Fibroblast of skin of scalp (primary cell): Measurements from ENCODE around the gene PGA5.

Experiments used
- DNase-seq: peaks from one replicate; pipeline ENCODE4 v3.0.0-alpha.2; 2013

PGA5 gene

DNA sequence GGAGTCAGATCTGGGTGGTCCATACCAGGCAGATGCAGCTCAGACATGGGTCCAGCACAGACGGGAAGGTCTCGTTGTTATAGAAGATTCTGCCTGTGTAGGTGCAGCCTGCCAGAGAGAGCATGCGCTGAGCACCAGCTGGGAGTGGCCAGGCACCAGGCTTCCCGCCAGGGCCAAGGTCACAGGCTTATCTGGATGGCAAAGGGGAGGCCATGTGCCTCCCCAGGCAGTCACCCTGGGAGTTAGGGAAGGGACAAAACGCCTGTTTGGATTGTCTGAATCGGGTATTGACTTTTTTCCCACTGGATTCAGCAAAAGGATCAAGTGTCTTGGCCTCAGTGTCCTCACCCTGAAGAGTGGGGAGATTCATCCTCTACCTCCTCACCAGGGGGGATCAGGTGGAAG lies 26.5 kb downstream of the PGA5 start:
- no peak for DNase-seq

DNA sequence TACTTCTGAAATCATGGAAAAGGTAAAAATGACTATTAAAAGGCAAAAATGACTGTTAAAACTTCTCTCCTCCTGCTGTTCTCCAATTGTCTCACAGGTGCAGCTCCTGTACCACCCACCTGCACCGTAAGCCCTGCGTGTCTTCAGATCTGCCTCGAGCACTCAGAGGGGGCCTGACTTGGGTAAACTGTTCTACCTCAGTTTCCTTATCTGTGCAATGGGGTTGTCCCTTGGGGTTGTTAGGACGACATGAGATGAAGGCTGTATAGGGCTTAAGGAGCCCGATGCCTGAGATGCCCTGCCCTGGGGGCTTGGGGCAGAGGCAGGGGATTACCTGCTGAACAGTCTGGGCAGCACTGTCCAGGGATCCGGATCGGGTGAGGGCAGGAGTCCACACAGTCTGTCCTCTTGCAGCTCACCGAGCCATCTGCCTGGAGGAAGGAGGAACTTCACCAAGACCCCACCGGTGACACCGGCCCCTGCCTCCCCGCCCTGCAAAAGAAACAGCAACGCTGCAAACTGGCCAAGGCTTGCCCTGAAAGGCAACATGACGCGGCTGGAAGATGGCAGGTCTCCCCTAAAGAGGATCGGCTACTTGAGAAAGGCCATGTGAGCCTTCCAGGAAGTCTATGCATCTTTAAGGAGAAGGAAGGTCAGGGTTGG lies 27.7 kb downstream of the PGA5 start:
- DNase-seq, result no peak

DNA sequence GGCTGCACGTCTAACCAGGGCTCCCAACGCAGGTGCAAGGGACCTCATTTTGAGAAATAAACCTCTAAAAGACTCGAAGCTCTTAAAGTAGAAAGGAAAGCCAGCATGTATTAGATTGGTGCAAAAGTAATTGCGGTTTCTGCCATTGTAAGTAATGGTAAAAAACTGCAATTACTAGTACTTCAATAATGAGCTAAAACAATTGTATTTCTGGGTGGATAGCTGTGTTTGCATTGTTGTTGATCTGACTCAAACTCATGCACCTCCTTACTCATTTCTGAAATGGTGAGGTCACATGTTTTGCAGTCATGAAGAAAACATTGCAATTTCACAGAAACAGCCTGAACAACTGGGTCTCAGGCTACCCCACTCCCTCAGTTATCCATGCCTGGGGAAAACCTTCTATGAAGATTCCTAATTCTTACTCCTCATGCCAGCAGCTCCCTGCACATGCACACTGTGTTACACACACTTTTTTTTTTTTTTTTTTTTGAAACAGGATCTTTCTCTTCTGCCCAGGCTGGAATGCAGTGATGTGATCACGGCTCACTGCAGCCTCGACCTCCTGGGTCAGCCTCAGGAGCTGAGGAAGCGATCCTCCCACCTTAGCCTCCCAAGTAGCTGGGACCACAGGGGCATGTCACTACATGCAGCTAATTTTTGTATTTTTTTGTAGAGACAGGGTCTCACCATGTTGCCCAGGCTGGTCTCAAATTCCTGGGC lies 29.5 kb downstream of the PGA5 start:
- DNase-seq, result no peak

DNA sequence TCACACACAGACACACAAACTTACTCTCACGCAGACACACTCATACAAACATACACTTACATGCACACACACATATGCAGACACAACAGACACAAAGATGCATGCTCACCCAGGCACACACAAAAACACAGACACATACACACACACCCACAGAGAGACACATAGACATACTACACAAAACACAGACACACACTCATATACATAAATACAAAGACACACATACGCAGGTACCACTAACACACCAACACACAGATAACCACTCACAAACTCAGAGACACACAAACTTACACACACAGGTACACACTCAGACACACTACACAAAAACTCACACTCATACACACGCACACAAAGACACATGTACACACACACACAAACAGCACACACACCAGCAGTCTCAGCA lies 31.8 kb downstream of the PGA5 start:
- no peak for DNase-seq

DNA sequence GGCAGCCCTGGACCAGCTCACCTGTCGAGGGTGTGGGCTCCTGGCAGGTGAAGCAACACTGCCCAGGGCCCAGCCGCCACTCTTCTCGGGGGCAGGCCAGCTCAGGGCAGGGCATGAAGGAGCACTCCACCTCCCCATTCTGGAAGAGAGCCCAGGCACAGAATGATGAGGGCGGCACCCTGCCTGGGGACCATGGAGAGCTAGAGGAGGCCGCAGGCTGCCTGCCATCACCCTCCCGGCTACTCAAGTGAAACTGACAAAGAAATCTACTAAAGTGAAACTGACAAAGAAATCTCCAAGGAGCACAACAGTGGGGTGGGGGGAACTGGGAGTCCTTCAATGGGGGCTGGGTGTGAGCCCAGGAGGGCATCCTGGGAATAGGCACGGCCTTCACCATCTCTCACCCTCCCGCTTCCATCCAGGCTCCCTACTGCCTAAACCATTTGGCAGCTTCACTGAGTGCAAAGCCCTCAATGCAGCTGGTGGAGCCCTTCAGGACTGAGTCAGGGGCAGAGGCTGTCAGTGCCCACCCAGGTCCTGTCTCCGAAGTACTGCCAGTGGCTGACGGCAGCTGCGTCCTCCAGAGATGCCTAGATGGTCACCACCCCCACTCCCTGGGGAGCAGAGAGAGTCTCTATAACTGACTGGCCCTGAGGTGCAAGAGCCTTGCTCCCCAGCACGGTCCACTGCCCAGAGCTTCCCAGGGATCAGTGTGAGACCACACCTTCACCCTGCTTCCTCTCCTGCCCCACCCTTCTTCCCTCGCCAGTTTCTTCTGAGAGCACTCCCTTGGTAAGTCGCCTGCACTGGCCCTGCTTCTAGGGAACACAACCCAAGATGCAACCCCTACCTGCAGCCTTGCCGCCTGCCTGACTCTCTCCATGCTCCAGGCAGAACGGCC lies 32.5 kb downstream of the PGA5 start:
- DNase-seq, result no peak

DNA sequence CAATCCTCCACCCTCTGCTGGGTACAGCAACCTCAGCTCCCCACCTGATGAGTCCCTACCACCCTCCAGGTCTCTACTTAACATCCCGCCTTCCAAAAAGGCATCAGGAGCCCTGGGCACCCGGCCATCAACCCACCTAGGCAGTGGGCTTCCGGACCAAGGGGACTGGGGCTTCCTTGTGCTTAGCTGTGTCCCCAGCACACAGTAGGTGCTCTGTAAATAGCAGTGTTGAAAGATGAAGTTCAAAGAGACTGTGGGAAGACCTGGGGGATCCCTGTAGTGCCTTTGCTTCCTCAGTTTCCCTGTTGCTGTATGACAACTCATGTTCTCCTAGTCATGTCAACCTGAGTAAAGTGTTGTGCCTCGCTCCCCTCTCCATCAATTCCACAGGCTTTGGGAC lies 33.1 kb downstream of the PGA5 start:
- no peak for DNase-seq

DNA sequence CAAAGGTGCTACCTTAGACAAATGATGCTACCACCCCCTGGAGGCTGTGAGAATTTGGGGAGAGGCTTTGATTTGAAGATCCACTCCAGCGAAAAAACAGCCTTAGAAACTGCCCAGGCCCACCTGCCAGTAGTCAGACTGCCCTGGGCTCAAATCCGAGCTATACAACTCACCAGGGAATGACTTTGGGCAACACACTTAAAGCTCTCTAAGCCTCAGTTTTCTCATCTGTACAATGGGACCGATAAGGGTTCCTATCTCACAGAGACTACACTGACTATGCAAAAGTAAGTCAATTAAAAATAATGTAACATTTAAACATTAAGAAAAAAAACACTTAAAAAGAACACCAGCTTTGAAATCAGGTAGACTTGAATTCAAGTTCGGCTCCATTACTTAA lies 34.2 kb downstream of the PGA5 start:
- no peak for DNase-seq

DNA sequence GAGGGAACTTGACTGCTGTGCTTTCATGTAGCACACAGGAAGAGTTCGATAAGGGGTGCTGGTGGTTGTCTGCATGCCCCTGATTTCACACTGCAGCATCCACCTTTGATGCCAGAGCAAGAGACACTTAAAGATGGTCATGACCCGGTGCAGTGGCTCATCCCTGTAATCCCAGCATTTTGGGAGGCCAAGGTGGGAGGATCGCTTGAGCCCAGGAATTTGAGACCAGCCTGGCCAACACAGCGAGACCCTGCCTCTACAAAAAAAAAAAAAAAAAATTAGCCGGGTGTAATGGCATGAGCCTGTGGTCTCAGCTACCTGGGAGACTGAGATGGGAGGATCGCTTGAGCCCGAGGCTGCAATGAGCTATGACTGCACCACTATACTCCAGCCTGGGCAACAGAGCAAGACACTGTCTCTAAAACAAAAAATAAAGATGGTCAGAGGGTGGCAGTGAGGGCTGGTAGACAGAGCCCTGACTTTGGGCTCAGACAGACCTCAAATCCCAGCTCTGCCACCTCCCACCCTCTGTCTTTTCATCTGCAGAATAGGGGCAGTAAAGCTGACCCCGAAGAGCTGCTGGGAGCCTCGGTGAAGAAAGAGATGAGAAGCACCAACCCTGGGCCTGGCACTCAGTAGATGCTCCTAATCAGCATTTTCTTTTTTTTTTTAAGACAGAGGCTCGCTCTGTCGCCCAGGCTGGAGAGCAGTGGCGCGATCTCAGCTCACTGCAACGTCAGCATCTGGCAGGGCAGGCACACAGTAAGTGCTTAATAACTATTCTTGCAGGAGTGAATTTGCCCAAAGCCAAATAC lies 36.4 kb downstream of the PGA5 start:
- DNase-seq, result no peak

DNA sequence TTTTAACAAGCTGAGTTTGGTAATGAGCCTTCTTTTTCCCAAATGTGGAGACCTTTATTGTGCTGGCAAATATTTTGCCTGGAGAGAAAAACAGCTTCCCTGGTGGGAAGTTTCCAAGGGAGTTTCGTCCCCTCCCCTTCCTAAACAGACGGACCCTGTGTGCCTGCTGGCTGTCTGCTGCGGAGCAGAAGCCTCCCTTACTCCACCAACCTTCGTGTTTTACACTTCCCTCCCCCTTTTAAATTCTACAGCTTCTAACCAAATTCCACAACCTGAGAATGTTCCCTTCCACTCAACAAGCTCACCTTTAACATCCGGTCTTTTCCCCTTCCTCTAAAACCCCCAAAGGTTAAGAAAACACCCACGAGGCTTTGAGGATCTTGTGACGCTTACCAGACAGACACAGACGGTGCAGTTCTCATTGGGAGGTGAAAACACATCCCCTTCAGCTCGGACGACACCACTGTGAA lies 37.1 kb downstream of the PGA5 start:
- no peak for DNase-seq

DNA sequence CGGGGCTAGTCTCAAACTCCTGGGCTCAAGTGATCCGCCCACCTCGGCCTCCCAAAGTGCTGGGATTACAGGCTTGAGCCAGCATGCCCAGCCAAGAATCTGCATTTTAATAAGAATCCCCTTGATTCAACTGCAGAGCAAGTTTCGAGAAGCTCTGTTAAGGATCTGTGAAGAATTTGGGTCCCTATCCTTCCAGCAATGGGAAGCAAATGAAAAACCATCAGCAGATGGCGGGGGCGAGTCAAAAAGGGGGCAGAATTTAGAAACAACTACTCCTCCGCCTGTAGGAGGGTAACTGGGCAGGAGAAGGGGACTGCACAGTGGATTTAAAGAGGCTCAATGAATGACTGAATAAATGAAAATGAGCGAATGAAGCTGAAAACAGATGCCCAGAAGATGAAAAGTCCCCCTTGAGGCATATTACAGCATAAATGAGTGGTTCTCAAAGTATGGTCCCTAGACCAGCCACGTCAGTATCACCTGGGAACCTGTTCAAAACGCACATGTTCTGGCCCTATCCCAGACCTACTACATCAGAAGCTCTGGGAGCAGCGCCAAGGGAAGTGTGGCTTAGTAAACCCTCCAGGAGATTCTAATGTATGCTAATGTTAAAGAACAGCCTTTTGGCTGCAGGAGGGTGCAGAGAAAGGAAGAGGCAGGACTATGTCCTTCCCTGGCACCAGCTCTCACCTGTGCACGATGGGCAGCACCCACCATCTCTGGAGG lies 39.1 kb downstream of the PGA5 start:
- DNase-seq, result no peak

DNA sequence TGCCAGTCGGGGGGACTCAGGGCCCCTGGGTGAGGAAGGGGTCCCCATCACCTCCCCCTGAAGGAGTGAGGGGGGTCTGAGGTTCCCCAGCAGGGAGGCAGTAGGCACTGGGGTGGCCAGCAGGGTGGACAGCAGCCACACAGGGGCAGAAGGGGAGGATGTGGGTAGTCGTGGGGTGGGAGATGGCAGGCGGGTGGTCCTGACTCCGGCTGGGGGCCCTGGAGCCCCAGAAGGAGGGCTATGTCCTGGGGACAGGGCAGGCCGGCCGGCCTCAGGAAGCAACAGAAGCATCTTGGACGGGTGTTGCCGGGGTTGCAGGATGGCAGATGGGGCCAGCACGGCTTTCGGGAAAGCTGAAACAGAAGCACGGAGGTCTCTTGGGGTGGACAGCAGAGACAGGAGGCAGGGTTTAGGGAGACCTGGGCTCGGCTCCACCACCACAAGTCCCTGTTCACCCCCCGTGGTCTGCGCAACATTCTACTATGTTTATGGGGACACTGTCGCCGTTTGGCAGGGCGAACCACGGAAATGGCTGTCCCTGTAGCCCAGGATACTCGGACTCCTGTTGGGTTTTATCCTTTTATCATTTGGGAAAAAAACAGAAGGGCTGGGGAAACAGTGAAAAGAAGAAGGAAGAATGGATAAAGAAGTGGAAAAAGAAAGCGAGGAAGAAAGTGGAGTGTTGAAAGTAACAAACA lies 40.1 kb downstream of the PGA5 start:
- DNase-seq, result no peak

DNA sequence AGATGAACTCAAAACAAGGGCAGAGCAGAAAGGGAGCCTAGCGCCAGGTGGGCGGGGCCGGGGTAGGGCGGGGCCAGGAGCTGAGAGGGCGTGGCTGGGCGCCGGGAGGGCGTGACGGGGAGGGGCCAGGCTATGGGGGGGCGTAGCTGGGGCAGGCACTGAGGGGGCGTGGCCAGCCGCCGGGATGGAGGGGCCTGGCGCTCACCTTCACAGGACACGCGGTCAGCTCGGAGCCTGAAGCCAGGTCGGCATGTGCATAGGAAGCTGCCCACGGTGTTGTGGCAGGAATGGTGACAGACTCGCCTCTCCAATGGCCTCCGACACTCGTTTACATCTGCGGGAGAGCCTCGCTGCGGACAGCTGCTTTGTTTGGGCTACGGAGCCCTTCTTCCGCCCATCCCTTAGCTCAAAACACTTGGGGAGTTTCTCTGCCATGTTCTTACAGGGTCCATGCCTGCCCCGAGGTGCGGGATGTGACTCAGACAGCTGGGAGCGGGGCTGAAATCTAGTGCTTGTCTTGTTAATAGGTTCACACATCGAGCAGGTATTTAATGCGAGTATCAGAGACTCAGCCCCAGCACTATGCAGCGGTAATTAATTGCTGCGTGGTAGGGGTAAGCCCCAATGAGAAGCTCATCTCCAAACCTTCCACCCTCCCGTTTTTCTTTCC lies 40.7 kb downstream of the PGA5 start:
- DNase-seq, result peak; percentile 24

DNA sequence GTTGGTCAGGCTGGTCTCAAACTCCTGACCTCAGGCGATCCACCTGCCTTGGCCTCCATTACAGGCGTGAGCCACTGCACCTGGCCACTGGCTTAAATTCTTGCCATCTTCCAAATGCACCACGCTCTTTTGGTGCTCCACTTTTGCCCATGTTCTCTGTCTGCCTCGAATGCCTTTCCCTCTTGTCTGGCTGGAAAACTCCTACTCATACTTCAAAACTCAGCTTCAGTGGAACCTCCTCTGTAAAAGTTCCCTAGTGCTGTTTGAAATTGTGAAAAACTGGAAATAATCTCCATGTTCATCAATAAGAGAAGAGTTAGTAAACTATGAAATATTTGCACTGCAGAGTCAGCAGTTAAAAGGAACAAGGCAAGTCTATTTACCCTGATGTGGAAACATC lies 42.6 kb downstream of the PGA5 start:
- no peak for DNase-seq

DNA sequence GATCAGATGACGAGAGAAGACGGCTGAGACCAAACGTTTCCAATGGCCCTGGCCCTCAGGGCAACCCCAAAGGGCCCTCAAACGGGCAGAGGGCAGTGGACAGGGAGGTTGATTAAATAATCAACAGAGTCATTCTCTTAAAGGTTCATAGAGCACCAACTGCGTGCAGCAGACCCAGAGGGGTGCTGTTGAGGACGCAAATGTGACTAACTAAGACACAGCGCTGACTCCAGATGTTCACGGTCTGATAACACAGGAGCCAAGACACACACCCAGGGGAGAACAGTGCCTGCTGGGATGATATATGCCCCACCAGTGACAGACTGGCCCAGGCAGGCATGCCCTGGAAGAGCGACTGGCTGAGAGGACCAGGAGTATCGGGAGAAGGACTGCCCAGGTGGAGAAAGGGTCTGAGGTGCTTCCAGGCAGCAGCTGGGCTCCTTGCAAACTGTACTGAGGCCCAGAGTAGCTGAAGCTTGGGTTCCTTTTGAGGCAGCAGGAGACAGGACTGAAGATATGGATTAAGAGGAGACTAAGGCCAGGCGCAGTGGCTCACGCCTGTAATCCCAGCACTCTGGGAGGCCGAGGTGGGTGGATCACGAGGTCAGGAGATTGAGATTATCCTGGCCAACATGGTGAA lies 46.5 kb downstream of the PGA5 start:
- DNase-seq, result no peak

DNA sequence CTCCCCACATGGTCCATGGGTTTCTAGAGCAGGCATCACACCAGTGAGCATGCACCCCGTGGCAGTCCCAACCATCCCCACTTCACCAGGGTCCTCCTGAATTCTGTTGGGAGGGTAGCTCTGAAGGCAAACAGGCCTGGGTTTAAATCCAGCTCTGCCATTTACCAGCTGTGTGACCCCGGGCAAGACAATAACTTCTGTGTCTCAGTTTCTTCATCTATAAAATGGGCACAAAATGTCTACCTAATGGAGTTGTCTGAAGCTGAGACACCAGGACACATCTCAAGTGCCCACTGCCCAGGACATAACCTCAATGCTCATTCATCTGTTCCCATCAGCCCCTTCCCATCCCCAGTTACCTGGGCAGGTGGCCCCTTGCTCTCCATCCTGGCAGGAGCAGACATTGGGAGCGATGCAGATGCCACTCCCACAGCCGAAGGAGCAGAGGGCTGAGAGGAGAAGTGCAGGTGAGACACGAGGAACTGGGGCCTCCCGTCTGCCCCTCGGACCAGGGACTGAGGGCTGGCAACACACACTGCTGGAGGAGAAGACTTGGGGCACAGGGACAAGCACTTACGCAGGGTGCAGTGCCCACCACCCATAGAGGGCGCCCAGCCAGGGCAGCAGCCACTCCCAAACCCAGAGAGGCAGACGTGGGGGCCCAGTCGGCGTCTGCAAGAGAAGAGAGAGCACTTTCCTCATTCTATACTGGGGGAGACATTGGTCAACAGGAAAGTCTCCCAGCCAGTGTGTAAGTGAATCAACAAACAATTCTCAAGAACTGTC lies 50.1 kb downstream of the PGA5 start:
- no peak for DNase-seq

DNA sequence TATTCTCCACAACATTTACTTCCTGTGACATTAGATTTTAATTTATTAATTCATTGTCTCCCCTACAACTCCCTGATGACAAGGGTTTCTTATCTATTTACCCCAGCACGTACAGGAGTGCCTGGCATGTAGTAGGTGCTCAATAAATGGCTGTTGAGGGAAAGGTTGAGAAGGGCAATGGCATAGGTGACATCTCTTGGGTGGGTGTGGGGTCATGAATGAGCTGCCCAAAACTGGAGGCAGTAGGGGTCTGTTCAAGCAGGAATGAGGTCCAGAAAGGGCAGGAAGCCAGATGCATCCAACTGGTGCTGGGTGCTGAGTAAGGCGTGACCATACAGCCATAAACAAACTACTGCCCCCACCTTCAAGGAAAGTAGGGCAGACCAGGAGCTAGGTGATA lies 51.4 kb downstream of the PGA5 start:
- no peak for DNase-seq

DNA sequence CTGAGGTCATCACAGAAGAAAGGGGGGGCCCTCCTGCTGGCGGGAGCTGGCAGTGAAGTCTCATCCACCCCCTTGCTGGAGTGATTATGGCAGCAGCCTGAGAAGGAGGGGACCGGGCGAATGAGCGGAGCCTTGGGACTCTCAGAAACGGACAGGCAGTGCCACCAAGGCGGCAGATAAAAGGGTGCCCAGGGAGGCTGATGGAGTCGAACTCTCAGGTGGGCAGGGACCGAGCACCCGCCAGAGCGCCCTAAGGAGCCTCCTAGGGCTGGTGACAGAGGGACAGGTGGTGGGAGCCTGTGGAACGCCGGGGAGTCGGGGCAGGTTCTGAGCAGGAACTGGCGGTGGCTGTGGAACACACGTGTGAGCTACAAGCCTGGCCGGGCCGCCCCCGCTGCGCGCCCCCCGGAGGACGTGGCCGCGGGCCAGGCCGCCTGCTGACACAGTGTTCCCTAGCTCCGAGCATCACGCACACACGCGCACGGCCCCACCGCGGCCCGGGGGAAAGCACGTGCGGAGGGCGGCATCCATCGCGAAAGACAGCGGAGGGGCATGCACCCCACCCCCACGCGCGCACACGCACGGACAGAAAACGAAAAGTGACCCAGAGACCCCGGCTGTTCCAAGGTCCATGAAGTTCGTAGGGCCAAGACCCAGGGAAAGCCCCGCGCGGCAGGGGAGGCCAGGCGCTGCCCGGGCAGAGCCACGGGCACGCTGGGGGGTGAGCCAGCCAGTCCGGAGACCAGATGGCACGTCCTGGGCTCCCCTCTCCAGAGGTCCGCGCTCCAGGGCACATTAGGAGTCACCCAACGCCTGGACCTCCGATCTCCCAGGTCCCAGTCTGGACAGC lies 53.1 kb downstream of the PGA5 start:
- peak; percentile 40 for DNase-seq
